ENCODE results near the gene MAB21L3.

- TF ChIP-seq CTCF (IDR thresholded peaks at IDR 0.05; ENCODE audit: insufficient read depth, low read length, poor library complexity, severe bottlenecking) (no peak), EZH2phosphoT487 (conservative IDR thresholded peaks at IDR 0.05; ENCODE audit: low read length) (no peak)
Measured at GRCh38 chr1:116130356-116130755, 19.2 kb downstream of the MAB21L3 start.

Measured in SU-DHL-6 (cell line).